OCI-LY7 (cell line): ENCODE results near the gene PDZD7. TPM values are rescaled to one million over a fixed set of nuclear protein-coding genes. Genes with fewer than 3 reads are reported as not detected.

Experiments used
- BruUV-seq: library from RNA; stranded (reverse); fragments of 400-500 nt; replicated peaks from 2 replicates; lab custom pipeline; 2021; lab: Mats Ljungman, UMichigan
- CTCF ChIA-PET: fragments of 300-600 bp; sonication (Branson Sonifier 250); formaldehyde crosslinking; loops from one replicate; lab custom pipeline; 2022; ENCODE audit warnings: antibody characterized with exemption; ENCODE audit not compliant: unreplicated experiment; lab: Charles Lee
- POLR2A ChIA-PET: fragments of 300-600 bp; sonication (Branson Sonifier 250); formaldehyde crosslinking; loops from one replicate; lab custom pipeline; 2022; ENCODE audit warnings: antibody characterized with exemption; lab: Charles Lee
- DNase-seq: peaks from one replicate; pipeline ENCODE4 v3.0.0-alpha.2; 2015; ENCODE audit warnings: low spot score
- H2AFZ ChIP-seq: fragments of 200-600 bp; sonication (generic), shearing (Covaris generic); 2 replicates; pipeline ENCODE4 v1.6.1; 2014; ENCODE audit warnings: mild to moderate bottlenecking, antibody characterized with exemption, low read length, moderate library complexity
- H3K27ac ChIP-seq: fragments of 200-600 bp; sonication (generic); 2 replicates; pipeline ENCODE4 v1.5.1; 2014; ENCODE audit warnings: mixed run types, low read depth, mild to moderate bottlenecking, moderate library complexity, low read length, inconsistent platforms; ENCODE audit not compliant: poor library complexity, severe bottlenecking
- H3K36me3 ChIP-seq: fragments of 200-600 bp; sonication (generic); 2 replicates; pipeline ENCODE4 v1.6.1; 2014; ENCODE audit warnings: mild to moderate bottlenecking, antibody characterized with exemption, low read length, moderate library complexity, mixed read lengths; ENCODE audit not compliant: insufficient read depth
- H3K4me1 ChIP-seq: fragments of 200-600 bp; sonication (generic); 2 replicates; pipeline ENCODE4 v1.5.1; 2014; ENCODE audit warnings: mild to moderate bottlenecking, low read length; ENCODE audit not compliant: insufficient read depth, poor library complexity, severe bottlenecking
- H3K4me2 ChIP-seq: fragments of 200-600 bp; sonication (generic); 2 replicates; pipeline ENCODE4 v1.6.1; 2014; ENCODE audit warnings: mild to moderate bottlenecking, low read length
- H3K4me3 ChIP-seq: fragments of 200-600 bp; sonication (generic); 2 replicates; pipeline ENCODE4 v1.5.1; 2014; ENCODE audit warnings: mild to moderate bottlenecking, low read depth, low read length; ENCODE audit not compliant: poor library complexity, severe bottlenecking
- H3K79me2 ChIP-seq: fragments of 200-600 bp; sonication (generic); 2 replicates; pipeline ENCODE4 v1.6.1; 2016; ENCODE audit warnings: low read depth, mild to moderate bottlenecking, low read length, moderate library complexity, mixed read lengths; ENCODE audit not compliant: insufficient read depth
- H3K9me2 ChIP-seq: fragments of 200-600 bp; sonication (generic); 2 replicates; pipeline ENCODE4 v1.6.1; 2016; ENCODE audit warnings: mild to moderate bottlenecking, low read length, mixed read lengths; ENCODE audit not compliant: insufficient read depth
- H3K9me3 ChIP-seq: fragments of 200-600 bp; sonication (generic); 2 replicates; pipeline ENCODE4 v1.6.1; 2014; ENCODE audit warnings: mild to moderate bottlenecking, mixed run types, low read length, mixed read lengths
- H4K20me1 ChIP-seq: fragments of 200-600 bp; sonication (generic); 2 replicates; pipeline ENCODE4 v1.6.1; 2014; ENCODE audit warnings: mild to moderate bottlenecking, antibody characterized with exemption, low read length, moderate library complexity, mixed read lengths; ENCODE audit not compliant: insufficient read depth
- CTCF ChIP-seq: fragments of 200-600 bp; sonication (generic); conservative IDR thresholded peaks from 2 replicates; pipeline ENCODE4 v1.5.1; 2014; ENCODE audit warnings: mild to moderate bottlenecking, antibody characterized with exemption, low read length, moderate library complexity, mixed read lengths
- EZH2phosphoT487 ChIP-seq: fragments of 200-600 bp; sonication (generic); IDR thresholded peaks from 2 replicates; pipeline ENCODE4 v1.6.1; 2018; ENCODE audit warnings: low read depth, borderline replicate concordance, mild to moderate bottlenecking, mixed run types, antibody characterized with exemption, low read length, moderate library complexity, mixed read lengths
- intact Hi-C: fragments of 100-400 bp; cut with micrococcal nuclease; formaldehyde crosslinking; loops from one replicate; pipeline ENCODE4 v1.10.0; 2022; ENCODE audit not compliant: unreplicated experiment
- total RNA-seq, 2 experiments: library from RNA; depleted of rRNA in 1 of 2; stranded (reverse); fragments of >200 nt in 1 of 2; shearing (Covaris generic) in 1 of 2; gene quantifications; 2 replicates each; pipeline ENCODE4 v1.2.3, GENCODE V29; 2014 to 2022

PDZD7 gene
- total RNA-seq, 2 experiments from 2014 or later, result 1.6 to 2.1 TPM

- Histone ChIP-seq H3K27ac (no peak overlapping the region), H4K20me1 (0 out of 2 replicates have a peak, but pooled peaks cover 4% of the 10 kb centered on the region), H3K4me2 (peak overlapping the region; percentile 73), H3K9me3 (no peaks in the 10 kb centered on the region), H3K36me3 (peaks cover 32% of the 10 kb centered on the region), H3K79me2 (peaks cover 44% of the 10 kb centered on the region), H3K9me2 (no peaks in the 10 kb centered on the region), H2AFZ (no peak overlapping the region; the same call in 1 of the 2 replicates), H3K4me3 (peak overlapping the region; percentile 93), H3K4me1 (peaks cover 38% of the 10 kb centered on the region)
- POLR2A ChIA-PET, result interaction anchor here (1.5 kb wide), 1 partner anchor 19 kb away, joined by 5 read pairs; no protein-coding TSS in a partner anchor
- no TSS peak for BruUV-seq
- CTCF ChIA-PET, result no interaction called here
- no peak for DNase-seq
- intact Hi-C loops, result no loop called here
- TF ChIP-seq EZH2phosphoT487 (no peak), CTCF (no peak)
Observed at GRCh38 chr10:100986623-100986951, 44.3 kb downstream of the PDZD7 start.

GRCh38 chr10:100985336-100985735 lies 45.6 kb downstream of the PDZD7 start:
- BruUV-seq, result no TSS peak
- peaks cover 20% of the 10 kb centered on the region for H3K36me3 ChIP-seq

More at GRCh38 chr10:100985336-100985735, 45.6 kb downstream of the PDZD7 start:
- ChIA-PET CTCF (no interaction called here), POLR2A (interaction anchor here (0.6 to 1.1 kb wide), 2 partner anchors 10 to 877 kb away, joined by 4 to 5 read pairs; no protein-coding TSS in a partner anchor)
- Histone ChIP-seq H3K4me1 (peaks cover 38% of the 10 kb centered on the region), H3K9me2 (no peaks in the 10 kb centered on the region), H3K4me3 (no peak overlapping the region), H4K20me1 (0 out of 2 replicates have a peak, but pooled peaks cover 4% of the 10 kb centered on the region), H3K79me2 (peaks cover 43% of the 10 kb centered on the region), H3K4me2 (peak overlapping the region; percentile 73), H2AFZ (no peak overlapping the region), H3K27ac (no peak overlapping the region), H3K9me3 (no peaks in the 10 kb centered on the region)
- TF ChIP-seq EZH2phosphoT487 (no peak), CTCF (peak; percentile 32; the same call in 1 of the 2 replicates)
- no peak for DNase-seq
- intact Hi-C loops, result no loop called here
